GM12878 (cell line): Measurements from ENCODE around the gene PTPRH. TPM values are rescaled to one million over a fixed set of nuclear protein-coding genes. Genes with fewer than 3 reads are reported as not detected.

ENCODE experiments used
- ATAC-seq: fragments of 200-7000 bp; cut with Tn5 transposase; 3 replicates; pipeline ENCODE4 v1.9.1; 2020; ENCODE audit warnings: mild to moderate bottlenecking, moderate library complexity
- BruUV-seq: library from RNA; stranded (reverse); fragments of 400-500 nt; replicated peaks from 2 replicates; lab custom pipeline; 2021; lab: Mats Ljungman, UMichigan
- CTCF ChIA-PET: fragments of 300-600 bp; sonication (Branson Sonifier 250); formaldehyde crosslinking; extraction: SDS; loops from one replicate; lab custom pipeline; 2021; ENCODE audit warnings: inconsistent platforms; lab: Yijun Ruan, JAX
- POLR2A ChIA-PET: fragments of 350-600 bp; formaldehyde crosslinking; extraction: SDS; loops from one replicate; lab custom pipeline; 2021; ENCODE audit warnings: inconsistent platforms; lab: Charles Lee
- RAD21 ChIA-PET: fragments of 300-600 bp; sonication (Branson Sonifier 250); formaldehyde crosslinking; loops from one replicate; lab custom pipeline; 2023; ENCODE audit warnings: antibody characterized with exemption; ENCODE audit not compliant: unreplicated experiment; lab: Charles Lee
- SMC1A ChIA-PET: fragments of 300-600 bp; sonication (Branson Sonifier 250); formaldehyde crosslinking; loops from one replicate; lab custom pipeline; 2023; ENCODE audit not compliant: unreplicated experiment, uncharacterized antibody; lab: Charles Lee
- DNase-seq: peaks from one replicate; pipeline ENCODE4 v3.0.0-alpha.2; 2011; ENCODE audit warnings: low read depth, low spot score
- FAIRE-seq: peaks from 3 replicates; lab custom pipeline; 2011; peaks lifted over from hg19 to GRCh38; lab: Jason Lieb, UNC
- H2AFZ ChIP-seq: 2 replicates; pipeline ENCODE4 v1.6.0; 2011; ENCODE audit warnings: low read depth, low read length, control low read depth; ENCODE audit not compliant: control insufficient read depth
- H3K27ac ChIP-seq: 2 replicates; pipeline ENCODE4 v1.5.1; 2011; ENCODE audit warnings: control low read depth; ENCODE audit not compliant: control insufficient read depth, insufficient read depth
- H3K27me3 ChIP-seq, 2 experiments: replicated peaks in 1 of 2; 2 replicates each; pipeline versions ENCODE4 v1.6.0 to v1.6.1; 2011; ENCODE audit warnings: low read length in 1 of 2; ENCODE audit not compliant: control insufficient read depth in 2 of 2, insufficient read depth in 2 of 2
- H3K36me3 ChIP-seq, 2 experiments: 2 replicates each; pipeline ENCODE4 v1.5.1; 2011; ENCODE audit warnings: low read length in 1 of 2; ENCODE audit not compliant: control insufficient read depth in 2 of 2, insufficient read depth in 2 of 2
- H3K4me1 ChIP-seq: 2 replicates; pipeline ENCODE4 v1.6.1; 2011; ENCODE audit warnings: mild to moderate bottlenecking, low read length, moderate library complexity, mixed read lengths; ENCODE audit not compliant: control insufficient read depth, insufficient read depth
- H3K4me2 ChIP-seq: 2 replicates; pipeline ENCODE4 v1.6.0; 2011; ENCODE audit warnings: control low read depth; ENCODE audit not compliant: control insufficient read depth, insufficient read depth
- H3K4me3 ChIP-seq: fragments of 200-600 bp; sonication (generic); 2 replicates; pipeline ENCODE4 v1.5.1; 2016
- H3K79me2 ChIP-seq: 2 replicates; pipeline ENCODE4 v1.6.0; 2011; ENCODE audit warnings: low read length; ENCODE audit not compliant: control insufficient read depth, insufficient read depth
- H3K9ac ChIP-seq: 2 replicates; pipeline ENCODE4 v1.8.0; 2011; ENCODE audit warnings: low read length, control low read depth, mixed read lengths; ENCODE audit not compliant: control insufficient read depth, insufficient read depth
- H3K9me3 ChIP-seq: replicated peaks from 3 replicates; pipeline ENCODE4 v1.5.1; 2011; ENCODE audit warnings: mild to moderate bottlenecking, low read length; ENCODE audit not compliant: control insufficient read depth, insufficient read depth
- H4K20me1 ChIP-seq: 2 replicates; pipeline ENCODE4 v1.6.0; 2011; ENCODE audit not compliant: control insufficient read depth, insufficient read depth
- BMI1 ChIP-seq: fragments of 450-650 bp; IDR thresholded peaks from 2 replicates; pipeline ENCODE4 v1.6.1; 2016; ENCODE audit warnings: mild to moderate bottlenecking, moderate library complexity, borderline replicate concordance
- ESRRA ChIP-seq: IDR thresholded peaks from 2 replicates; pipeline ENCODE4 v1.6.1; 2012; ENCODE audit warnings: mild to moderate bottlenecking, low read length, improper control_type of control experiment
- IKZF1 ChIP-seq: fragments of 450-650 bp; conservative IDR thresholded peaks from 2 replicates; pipeline ENCODE4 v1.6.1; 2017; ENCODE audit warnings: antibody characterized with exemption, mild to moderate bottlenecking
- IRF5 ChIP-seq: fragments of 450-650 bp; IDR thresholded peaks from 2 replicates; pipeline ENCODE4 v1.6.1; 2017; ENCODE audit warnings: borderline replicate concordance
- JUNB ChIP-seq: IDR thresholded peaks from 2 replicates; pipeline ENCODE4 v1.6.1; 2016; ENCODE audit warnings: antibody characterized with exemption, mild to moderate bottlenecking
- KLF5 ChIP-seq: fragments of 450-650 bp; IDR thresholded peaks from 2 replicates; pipeline ENCODE4 v1.6.1; 2014; ENCODE audit warnings: mild to moderate bottlenecking; ENCODE audit not compliant: partially characterized antibody
- MYB ChIP-seq: fragments of 150-350 bp; IDR thresholded peaks from 2 replicates; pipeline ENCODE4 v1.6.1; 2014; ENCODE audit warnings: mild to moderate bottlenecking, low read depth, low read length, borderline replicate concordance
- NFIC ChIP-seq: IDR thresholded peaks from 2 replicates; pipeline ENCODE4 v1.6.1; 2012; ENCODE audit warnings: low read depth, mild to moderate bottlenecking, inconsistent platforms, low read length, moderate library complexity
- NR2F1 ChIP-seq: fragments of 450-650 bp; conservative IDR thresholded peaks from 2 replicates; pipeline ENCODE4 v1.6.1; 2017; ENCODE audit warnings: mild to moderate bottlenecking
- PAX8 ChIP-seq: fragments of 450-650 bp; IDR thresholded peaks from 2 replicates; pipeline ENCODE4 v1.6.1; 2017; ENCODE audit warnings: mild to moderate bottlenecking, moderate library complexity
- PKNOX1 ChIP-seq: fragments of 450-650 bp; IDR thresholded peaks from 2 replicates; pipeline ENCODE4 v1.6.1; 2016; ENCODE audit warnings: mild to moderate bottlenecking
- POLR2AphosphoS2 ChIP-seq: IDR thresholded peaks from 2 replicates; pipeline ENCODE4 v1.6.1; 2011; ENCODE audit warnings: low read depth, mild to moderate bottlenecking, low read length, improper control_type of control experiment, moderate library complexity
- SMARCA5 ChIP-seq: fragments of 450-650 bp; IDR thresholded peaks from 2 replicates; pipeline ENCODE4 v1.6.1; 2017; ENCODE audit warnings: mild to moderate bottlenecking
- SREBF1 ChIP-seq: IDR thresholded peaks from 2 replicates; pipeline ENCODE4 v1.6.1; 2012; ENCODE audit warnings: mild to moderate bottlenecking, low read length
- TBL1XR1 ChIP-seq: IDR thresholded peaks from 2 replicates; pipeline ENCODE4 v1.6.1; 2012; ENCODE audit warnings: low read depth, low read length, improper control_type of control experiment
- YBX1 ChIP-seq: fragments of 450-650 bp; IDR thresholded peaks from 2 replicates; pipeline ENCODE4 v1.6.1; 2016; ENCODE audit warnings: antibody characterized with exemption
- ZBTB4 ChIP-seq: fragments of 450-650 bp; formaldehyde crosslinking; IDR thresholded peaks from 2 replicates; pipeline ENCODE4 v1.4.0; 2022; ENCODE audit warnings: mild to moderate bottlenecking, moderate library complexity
- ZNF207 ChIP-seq: fragments of 450-650 bp; IDR thresholded peaks from 2 replicates; pipeline ENCODE4 v1.6.1; 2014; ENCODE audit warnings: antibody characterized with exemption, mild to moderate bottlenecking, borderline replicate concordance
- ZNF384 ChIP-seq: IDR thresholded peaks from 2 replicates; pipeline ENCODE4 v1.6.1; 2012; ENCODE audit warnings: low read depth, mild to moderate bottlenecking, low read length, improper control_type of control experiment, borderline replicate concordance
- ZNF622 ChIP-seq: fragments of 450-650 bp; IDR thresholded peaks from 2 replicates; pipeline ENCODE4 v1.6.1; 2017; ENCODE audit warnings: mild to moderate bottlenecking, inconsistent platforms
- WGBS: methylation state at CpG from one replicate; pipeline ENCODE4 v1.1.6; 2016; ENCODE audit warnings: low lambda C conversion rate; ENCODE audit not compliant: insufficient replicate concordance, insufficient coverage; ENCODE audit errors: missing lambda C conversion rate; 5-methylcytosine and 5-hydroxymethylcytosine counted together
- in situ Hi-C: fragments of 300-500 bp; cut with MboI; formaldehyde crosslinking; loops from 9 replicates; pipeline ENCODE4 v1.14.3; 2018; ENCODE audit warnings: mixed read lengths
- intact Hi-C: fragments of 100-400 bp; cut with micrococcal nuclease; formaldehyde crosslinking; loops from one replicate; pipeline ENCODE4 v1.14.2; 2022; ENCODE audit not compliant: unreplicated experiment
- polyA plus RNA-seq, 11 experiments: library from polyadenylated mRNA; depleted of rRNA in 4 of 11; unstranded in 6 of 11; stranded (reverse) in 5 of 11; fragments of >200 nt; fragmentation: Nextera tagmentation in 4 of 11; fragmentation: Illumina TruSeq in 1 of 11; extraction: Ambion mirVana in 4 of 11; extraction: Trizol in 1 of 11; gene quantifications; 1 replicate in 1 of 11; 2 replicates in 10 of 11; pipeline versions ENCODE4 v1.2.1 to v1.2.3, GENCODE V29; 2011 to 2016; ENCODE audit warnings: inconsistent platforms in 2 of 11, missing spikeins in 2 of 11, low read depth in 1 of 11
- total RNA-seq, 4 experiments: library from RNA; depleted of rRNA in 3 of 4; stranded (reverse); fragments of >200 nt in 3 of 4; fragmentation: Illumina TruSeq in 1 of 4; extraction: Trizol in 1 of 4; gene quantifications; 2 replicates each; pipeline versions ENCODE4 v1.2.1 to v1.2.3, GENCODE V29; 2013 to 2021

The PTPRH gene
- total and polyA plus RNA-seq, 10 of the 15 experiments (the other 5 are each of a cell fraction or from before 2014, with no cell fraction given), result 0.08 TPM; not detected in 9

- DNase-seq (no peak), FAIRE-seq (no peak), ATAC-seq (no peak)
- BruUV-seq, result no TSS peak
- Histone ChIP-seq H2AFZ (no peak overlapping the region), H3K9ac (no peak overlapping the region), H3K9me3 (no peaks in the 10 kb centered on the region), H3K79me2 (no peaks in the 10 kb centered on the region), H3K4me3 (no peak overlapping the region), H3K4me2 (no peak overlapping the region), H4K20me1 (no peaks in the 10 kb centered on the region), H3K4me1 (peaks cover 13% of the 10 kb centered on the region), H3K27me3 (no peaks in the 10 kb centered on the region), H3K36me3 (no peaks in the 10 kb centered on the region), H3K27ac (no peak overlapping the region)
- intact Hi-C loops, result no loop called here
- ChIA-PET CTCF (interaction anchor here (0.7 to 2.6 kb wide), 6 partner anchors 10 to 657 kb away, joined by 3 to 11 read pairs (median 3); no protein-coding TSS in a partner anchor), RAD21 (no interaction called here), POLR2A (no interaction called here), SMC1A (interaction anchor here (0.9 to 1.4 kb wide), 2 partner anchors 15 to 651 kb away, joined by 3 to 5 read pairs; no protein-coding TSS in a partner anchor)
- TF ChIP-seq TBL1XR1 (no peak), POLR2AphosphoS2 (no peak), ESRRA (no peak), ZBTB4 (CRISPR knock-in tag) (no peak), ZNF207 (no peak), PKNOX1 (no peak), KLF5 (no peak), MYB (no peak), BMI1 (no peak), IKZF1 (no peak), IRF5 (no peak), SREBF1 (no peak), NR2F1 (no peak), ZNF384 (no peak), YBX1 (no peak), NFIC (no peak), ZNF622 (no peak), PAX8 (no peak), SMARCA5 (no peak), JUNB (no peak)
- WGBS, result 75% methylated on average over 16 of the region's 17 CpGs
- in situ Hi-C loops, result no loop called here
These were observed 72.8 kb downstream of the PTPRH start for GRCh38 chr19:55136399-55137102.
